HG02852 (cell line): ENCODE results near the gene ELANE.
"Not testable (repeated sequence)": the region's sequence is repeated elsewhere in the genome, so short reads cannot be mapped to it uniquely, and the experiment has no call there.

ENCODE experiments used
- ATAC-seq: cut with Tn5 transposase; IDR thresholded peaks from one replicate; pipeline ENCODE4 v1.9.1; 2021; ENCODE audit warnings: mild to moderate bottlenecking, moderate library complexity; ENCODE audit not compliant: unreplicated experiment

Gene ELANE

DNA sequence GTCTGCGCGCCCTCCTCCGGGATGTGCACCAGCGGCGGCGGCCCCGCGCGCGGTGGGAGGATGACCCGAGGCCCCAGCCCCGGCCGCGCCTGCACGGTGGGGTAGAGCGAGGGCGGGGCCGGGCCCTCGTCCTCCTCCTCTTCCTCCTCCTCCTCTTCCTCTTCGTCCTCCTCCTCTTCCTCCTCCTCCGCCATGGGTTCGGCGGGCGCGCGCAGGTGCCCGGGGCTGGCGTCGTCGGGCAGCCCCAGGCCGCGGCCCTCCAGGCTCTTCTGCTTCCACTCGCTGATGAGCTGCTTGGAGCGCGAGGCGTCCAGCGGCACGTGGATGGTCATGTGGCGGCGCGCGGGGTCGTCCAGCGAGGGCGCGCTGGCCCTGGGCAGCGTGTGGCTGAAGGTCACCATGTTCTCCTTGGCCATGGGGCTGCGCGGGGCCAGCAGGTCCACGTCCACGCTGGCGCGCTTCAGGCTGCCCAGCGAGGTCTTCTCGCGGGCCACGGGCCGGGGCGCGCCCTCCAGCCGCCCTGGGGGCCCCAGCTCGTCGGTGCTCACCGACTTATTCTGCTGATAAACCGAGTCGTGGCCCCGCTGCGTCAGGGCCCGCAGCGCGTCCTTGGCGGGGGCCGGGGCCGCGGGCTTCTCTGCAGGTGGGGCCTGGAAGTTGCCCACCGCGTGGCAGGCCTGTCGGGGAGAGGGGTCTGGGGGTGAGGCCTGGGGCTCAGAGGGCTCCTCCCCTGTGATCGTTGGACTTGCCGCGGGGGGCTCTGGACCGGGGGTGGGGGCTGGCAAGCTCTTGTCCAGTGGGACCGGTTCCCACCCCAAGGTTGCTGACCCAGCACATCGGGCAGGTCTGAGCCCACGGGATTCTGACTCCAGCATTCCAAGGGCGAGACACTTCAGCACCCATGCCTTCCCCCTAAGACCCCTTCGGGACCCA lies 38.6 kb upstream of the ELANE start:
- ATAC-seq: no peak

GRCh38 chr19:814152-815078 lies 37.7 kb upstream of the ELANE start:
- no peak for ATAC-seq

GRCh38 chr19:815079-815774 lies 36.9 kb upstream of the ELANE start:
- no peak for ATAC-seq

- ATAC-seq: no peak
These were observed 36.2 kb upstream of the ELANE start for GRCh38 chr19:815775-816499.

DNA sequence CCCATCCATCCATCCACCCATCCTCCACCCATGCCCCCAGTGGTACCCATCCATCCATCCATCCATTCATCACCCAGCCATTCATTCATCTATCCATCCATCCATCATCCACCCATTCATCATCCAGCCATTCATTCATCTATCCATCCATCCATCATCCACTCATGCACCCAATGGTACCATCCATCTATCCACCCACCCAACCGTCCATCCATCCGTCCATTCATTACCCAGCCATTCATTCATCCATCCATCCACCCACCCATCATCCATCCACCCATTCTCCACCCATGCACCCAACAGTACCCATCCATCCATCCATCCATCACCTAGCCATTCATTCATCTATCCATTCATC lies 35.6 kb upstream of the ELANE start:
- no peak for ATAC-seq

GRCh38 chr19:820212-820611 lies 31.9 kb upstream of the ELANE start:
- ATAC-seq: not testable (repeated sequence)

- no peak for ATAC-seq
These were observed 30.8 kb upstream of the ELANE start for GRCh38 chr19:821231-821824.

DNA sequence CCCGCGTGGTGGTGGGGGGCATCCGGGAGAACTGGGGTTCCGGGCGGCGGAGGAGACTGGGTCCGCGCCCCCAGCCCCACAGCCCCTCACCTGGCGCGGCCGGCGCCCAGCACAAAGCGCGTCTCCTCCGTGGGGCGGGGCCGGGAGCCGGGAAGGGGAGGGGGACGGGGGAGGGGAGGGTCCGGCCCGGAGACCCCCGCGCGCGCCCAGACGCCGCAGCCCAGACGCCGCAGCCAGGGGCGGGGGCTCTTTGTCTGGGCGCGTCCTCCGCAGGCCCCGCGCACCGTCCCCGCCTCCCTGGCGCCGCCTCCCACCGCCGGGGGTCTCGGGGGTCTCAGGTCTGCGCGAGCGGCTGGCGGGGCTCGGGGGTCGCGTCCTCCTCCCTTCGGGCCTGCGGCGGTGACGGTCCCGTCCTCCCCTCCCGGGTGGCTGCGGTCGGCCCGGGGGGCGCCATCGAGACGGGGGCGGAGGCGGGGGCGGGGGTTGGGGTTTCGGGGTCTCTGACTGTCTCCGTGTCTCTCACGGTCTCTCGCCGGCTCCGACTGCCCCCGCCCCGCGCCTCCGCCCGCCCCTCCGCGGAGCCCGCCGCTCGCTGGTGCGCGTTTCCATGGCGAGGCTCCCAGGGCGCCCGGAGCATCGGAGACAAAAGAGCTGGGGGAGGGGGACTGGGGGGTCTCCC lies 30.1 kb upstream of the ELANE start, which contains the start of gene PLPPR3:
Gene PLPPR3 (minus strand): TSS at position 131 of the 679 bp plus-strand sequence. CDS start 396 bp downstream, outside the sequence.
- no peak for ATAC-seq

DNA sequence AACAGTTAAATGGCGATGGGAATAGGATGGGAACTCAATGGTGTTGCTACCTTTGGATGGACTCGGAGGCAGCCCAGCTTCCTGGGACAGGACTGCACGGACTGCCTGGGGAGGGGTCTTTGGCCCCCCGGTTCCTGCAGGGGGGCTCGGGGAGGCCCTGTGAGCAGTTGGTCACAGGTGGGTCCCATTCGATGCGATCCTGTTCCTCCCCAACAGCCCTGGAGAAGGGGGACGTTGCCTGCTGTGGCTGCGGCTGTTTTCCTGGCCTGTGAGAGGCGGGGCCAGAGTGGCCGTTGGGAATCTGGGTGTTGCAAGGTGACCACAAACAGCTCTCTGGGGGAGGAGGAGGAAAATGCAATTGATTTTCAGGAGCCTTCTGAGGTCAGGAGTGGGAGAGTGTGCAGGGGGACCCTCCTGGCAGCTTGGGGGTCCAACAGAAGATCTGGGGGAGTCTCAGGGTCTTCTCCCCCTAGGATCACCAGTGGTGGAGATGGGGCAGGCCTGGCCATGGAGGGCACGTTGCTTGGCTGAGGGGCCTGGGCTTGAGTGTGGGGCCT lies 28.5 kb upstream of the ELANE start:
- ATAC-seq: no peak

DNA sequence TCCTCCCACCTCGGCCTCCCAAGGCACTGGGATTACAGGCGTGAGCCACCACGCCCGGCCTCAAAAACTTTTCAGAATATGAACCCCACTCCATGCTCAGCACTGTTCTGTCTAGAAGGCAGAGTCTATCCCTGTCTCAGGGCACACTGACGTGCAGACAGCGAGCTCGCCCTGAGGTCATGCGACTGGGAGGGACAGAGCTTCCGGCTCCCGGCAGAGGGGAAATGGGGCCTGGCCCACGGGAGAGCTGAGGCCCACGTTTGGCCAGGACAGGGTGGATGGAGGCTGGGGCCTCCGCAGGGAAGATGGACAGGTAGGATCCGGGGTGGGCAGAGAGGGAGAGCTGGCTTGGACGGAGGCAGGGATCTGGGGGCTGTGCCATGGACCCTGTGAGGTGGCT lies 27.2 kb upstream of the ELANE start:
- ATAC-seq: no peak

- no peak for ATAC-seq
These were observed 26.0 kb upstream of the ELANE start for GRCh38 chr19:825897-826644.

DNA sequence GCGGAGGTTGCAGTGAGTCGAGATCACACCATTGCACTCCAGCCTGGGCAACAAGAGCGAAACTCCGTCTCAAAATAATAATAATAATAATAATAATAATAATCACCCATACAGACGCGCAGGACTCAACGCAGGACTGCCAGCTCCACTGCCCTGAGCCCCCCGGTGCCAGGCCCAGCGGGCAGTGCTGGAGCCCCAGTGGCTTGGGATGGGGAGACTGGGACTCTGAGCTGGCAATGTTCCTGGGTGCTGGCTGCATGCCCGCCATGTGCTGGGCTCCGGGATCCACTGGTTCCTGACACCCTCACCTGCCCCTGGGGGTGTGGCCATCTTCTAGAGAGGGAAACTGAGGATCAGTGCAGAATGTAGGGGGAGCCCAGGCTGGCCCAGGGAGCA lies 24.8 kb upstream of the ELANE start:
- no peak for ATAC-seq

- no peak for ATAC-seq
These were observed 24.3 kb upstream of the ELANE start, which contains the start of gene AZU1 for GRCh38 chr19:827710-828321. AZU1 (plus strand) TSS chr19:827837; CDS start chr19:827847, 10 bp downstream.

DNA sequence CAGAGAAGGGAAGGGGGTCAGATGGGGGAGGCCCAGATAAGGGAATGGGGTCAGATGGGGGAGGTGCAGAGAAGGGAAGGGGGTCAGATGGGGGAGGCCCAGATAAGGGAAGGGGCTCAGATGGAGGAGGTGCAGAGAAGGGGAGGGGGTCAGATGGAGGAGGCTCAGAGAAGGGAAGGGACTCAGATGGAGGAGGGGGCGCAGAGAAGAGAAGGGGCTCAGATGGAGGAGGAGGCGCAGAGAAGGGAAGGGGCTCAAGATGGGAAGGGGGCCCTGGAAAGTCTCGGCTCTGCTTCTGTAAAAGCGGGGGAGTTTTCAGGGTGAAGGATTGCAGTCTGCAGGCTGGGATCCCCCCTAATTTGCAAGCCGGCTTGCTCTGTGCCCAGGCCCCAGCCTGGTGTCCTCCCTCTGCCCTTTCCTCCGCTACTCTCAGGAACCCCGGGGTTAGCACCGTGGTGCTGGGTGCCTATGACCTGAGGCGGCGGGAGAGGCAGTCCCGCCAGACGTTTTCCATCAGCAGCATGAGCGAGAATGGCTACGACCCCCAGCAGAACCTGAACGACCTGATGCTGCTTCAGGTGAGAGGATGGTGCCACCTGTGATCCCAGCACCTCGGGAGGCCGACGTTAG lies 22.9 kb upstream of the ELANE start:
- no peak for ATAC-seq

- ATAC-seq: no peak
These were observed 20.4 kb upstream of the ELANE start for GRCh38 chr19:831407-832369.

- ATAC-seq: no peak
These were observed 17.9 kb upstream of the ELANE start for GRCh38 chr19:834216-834615.
